DMS114 treated with DMSO at 0.1 percent for 48 hours (cell line): ENCODE measurements around the gene CPT2.

Experiments used
- DNase-seq: peaks from one replicate; lab custom pipeline; 2025; ENCODE audit not compliant: unreplicated experiment; lab: John Stamatoyannopoulos, UW

CPT2 gene

GRCh38 chr1:53196485-53197290, at the start of gene CPT2:
Gene CPT2 (plus strand): TSS chr1:53196824. CDS start chr1:53196944, 120 bp downstream.
- DNase-seq = peak; percentile 88

DNA sequence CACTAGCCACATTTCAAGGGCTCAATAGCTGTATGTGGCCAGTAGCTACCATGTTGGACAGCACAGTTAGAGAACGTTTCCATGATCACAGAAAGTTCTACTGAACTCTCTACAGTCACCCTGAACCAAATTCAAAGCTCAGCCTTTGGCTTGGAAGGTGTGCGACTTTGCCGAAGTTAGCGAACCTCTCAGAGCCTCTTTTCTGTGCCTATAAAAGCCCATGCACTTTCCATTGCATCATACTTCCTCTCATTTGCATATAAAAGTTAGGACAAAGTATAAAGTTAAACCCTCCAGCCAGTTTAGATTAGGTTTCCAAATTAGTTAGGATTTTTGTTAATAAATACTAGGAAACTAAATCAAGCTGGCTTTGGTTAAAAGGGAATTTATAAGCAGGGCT, 49.5 kb upstream of the CPT2 start:
- DNase-seq = no peak

DNA sequence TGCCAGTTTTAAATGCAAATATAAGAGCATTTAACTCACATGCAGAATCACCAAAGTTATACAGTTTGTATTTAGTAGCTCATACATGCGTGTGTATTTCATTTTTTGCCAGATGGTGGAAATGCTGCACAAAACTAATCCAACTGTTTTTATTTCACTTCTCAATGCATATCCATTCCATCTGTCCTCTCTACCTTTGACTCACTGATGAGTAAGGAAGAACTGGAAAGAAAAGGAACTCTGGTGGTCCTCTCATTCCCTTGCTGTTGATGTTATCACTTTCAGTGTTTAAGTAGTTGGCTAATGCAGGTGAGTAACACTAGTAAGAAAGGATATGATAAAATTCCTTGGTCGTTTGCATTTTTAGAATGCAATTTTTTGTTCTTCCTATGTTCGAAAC, 48.5 kb upstream of the CPT2 start:
- no peak for DNase-seq

DNA sequence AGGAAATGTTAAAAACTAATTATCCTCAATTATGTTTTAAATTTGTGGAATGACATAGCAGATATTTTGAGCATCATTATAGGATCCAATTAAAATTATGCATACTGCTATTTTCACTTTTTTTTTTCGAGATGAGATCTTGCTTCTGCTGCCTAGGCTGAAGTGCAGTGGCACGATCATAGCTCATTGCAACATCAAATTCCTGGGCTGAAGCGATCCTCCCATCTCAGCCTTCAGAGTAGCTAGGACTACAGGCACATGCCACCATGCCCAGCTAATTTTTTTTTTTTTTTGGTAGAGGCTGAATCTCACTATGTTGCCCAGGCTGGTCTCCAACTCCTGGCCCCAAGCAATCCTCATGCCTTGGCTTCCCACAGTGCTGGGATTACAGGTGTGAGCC, 42.9 kb upstream of the CPT2 start:
- no peak for DNase-seq

- no peak for DNase-seq
Observed at GRCh38 chr1:53154859-53155438, 41.7 kb upstream of the CPT2 start.

GRCh38 chr1:53155534-53155933, 41.1 kb upstream of the CPT2 start:
- DNase-seq = no peak

GRCh38 chr1:53155945-53156344, 40.7 kb upstream of the CPT2 start:
- no peak for DNase-seq

DNA sequence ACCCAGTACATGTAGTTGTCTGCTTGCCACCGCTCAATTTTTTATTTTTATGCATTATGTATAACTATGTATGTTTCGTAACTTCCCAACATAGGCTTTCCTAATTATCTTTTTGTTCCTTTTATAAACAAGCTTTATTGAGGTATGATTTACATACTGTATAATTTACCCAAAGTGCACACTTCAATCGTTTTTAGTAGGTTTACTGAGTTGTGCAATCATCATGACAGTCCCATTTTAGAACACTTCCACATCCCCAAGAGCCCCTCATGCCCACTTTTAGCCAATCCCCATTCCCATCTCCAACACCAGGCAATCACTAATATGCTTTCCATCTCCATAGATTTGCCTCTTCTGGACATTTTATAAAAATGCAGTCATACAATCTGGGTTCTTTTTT, 39.8 kb upstream of the CPT2 start:
- DNase-seq = no peak

DNA sequence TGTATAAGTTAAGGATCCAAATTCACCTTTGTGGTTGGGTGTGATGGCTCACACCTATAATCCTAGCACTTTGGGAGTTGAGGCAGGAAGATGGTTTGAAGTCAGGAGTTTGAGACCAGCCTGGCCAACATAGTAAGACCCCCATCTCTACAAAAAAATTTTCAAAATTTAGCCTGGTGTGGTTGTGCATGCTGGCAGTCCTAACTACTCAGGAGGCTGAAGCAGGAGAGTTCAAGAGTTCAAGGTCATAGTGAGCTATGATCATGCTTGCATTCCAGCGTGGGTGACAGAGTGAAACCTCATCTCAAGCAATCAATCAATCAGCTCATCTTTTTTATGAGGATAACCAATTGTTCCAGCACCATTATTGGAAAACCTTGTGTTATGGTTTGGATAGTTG, 37.7 kb upstream of the CPT2 start:
- DNase-seq = no peak

DNA sequence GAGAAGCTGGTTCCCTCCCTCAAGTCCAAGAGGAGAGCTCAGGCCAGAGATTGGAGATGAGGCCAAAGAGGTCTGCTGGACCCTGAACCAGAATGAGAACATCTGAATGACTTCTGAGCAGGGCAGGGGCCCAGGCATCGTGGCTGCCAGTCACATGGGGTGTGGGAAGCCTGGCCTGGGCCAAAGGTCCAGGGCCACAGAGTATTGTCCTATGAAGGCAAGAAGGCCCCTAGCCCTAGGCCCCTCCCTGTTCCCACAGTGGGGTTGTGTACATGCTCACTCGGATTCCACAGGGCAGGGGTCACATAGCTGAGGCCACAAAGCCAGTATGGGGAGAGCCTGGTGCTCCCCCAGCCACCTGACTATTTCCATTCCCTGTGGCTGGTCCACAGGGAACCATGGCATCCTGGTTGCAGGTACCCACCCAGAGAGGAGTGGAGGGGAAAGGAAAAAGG, 35.7 kb upstream of the CPT2 start:
- no peak for DNase-seq

- no peak for DNase-seq
Observed at GRCh38 chr1:53162621-53163020, 34.0 kb upstream of the CPT2 start.

- no peak for DNase-seq
Observed at GRCh38 chr1:53163291-53163768, 33.3 kb upstream of the CPT2 start.

DNA sequence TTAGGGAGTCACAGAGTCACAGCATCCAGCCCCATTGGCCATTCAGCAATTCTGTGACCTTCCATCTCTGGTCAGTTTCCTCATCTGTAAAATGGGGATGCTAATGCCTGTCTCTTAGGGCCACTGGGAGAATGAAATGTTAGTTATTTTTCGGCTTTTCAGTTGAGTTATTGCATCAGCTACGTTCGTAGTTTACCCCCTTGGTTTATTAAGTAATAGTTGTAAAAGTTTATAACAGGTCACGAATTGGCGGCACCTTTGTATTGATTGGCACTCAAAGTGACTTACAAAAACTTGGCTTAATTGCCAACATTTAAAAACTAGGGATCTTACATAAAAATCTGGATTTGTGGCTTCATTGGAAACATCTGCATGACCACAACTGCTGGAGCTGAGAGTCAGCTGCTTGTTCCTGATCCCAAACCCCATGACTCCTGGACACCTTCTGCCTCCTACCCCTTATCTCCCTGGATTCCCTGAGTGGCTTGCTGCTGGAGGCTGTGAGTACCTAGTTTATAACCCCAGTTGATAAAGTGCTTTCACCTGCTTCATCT, 31.1 kb upstream of the CPT2 start:
- no peak for DNase-seq

DNA sequence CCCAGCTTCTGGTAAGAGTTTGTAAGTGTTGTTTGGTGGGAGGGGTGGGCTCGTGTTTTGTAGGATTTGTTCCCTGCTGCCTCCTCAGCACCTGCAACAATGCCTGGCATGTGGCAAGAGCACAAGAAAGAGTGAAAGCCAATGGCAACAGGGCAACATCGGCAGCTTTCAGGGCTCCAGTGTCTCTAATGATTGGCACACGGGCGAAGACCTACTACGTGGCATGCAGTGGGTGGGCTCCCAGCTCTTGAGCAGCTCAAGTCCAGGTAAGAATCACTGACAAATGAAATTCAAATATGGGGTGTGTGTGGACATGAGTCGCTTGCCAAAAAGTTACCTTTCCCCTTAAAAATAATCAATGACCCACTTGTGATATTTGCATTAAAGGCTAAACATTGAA, 30.3 kb upstream of the CPT2 start:
- DNase-seq = no peak

DNA sequence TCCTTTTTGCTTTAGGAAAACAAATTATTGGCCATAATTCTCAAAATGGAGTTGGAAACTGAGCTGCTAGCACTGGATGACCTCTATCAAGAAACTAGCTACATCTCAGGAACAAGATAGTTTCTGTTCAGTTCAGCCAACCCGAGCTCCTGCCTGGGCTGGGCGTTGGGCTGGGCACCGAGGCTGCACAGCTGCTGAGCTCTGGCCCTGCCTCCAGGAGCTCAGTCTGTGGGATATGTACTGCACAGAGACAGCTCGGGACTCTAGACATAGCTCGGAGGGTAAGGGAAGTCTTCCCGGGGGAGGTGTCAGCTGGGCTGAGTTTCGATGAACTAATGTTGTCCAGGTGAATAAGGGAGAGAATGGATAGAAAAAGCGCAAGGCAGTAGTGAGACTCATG, 29.7 kb upstream of the CPT2 start:
- no peak for DNase-seq

GRCh38 chr1:53172426-53173128, 24.0 kb upstream of the CPT2 start:
- DNase-seq = no peak

- DNase-seq = no peak
Observed at GRCh38 chr1:53174971-53175913, 21.4 kb upstream of the CPT2 start.

DNA sequence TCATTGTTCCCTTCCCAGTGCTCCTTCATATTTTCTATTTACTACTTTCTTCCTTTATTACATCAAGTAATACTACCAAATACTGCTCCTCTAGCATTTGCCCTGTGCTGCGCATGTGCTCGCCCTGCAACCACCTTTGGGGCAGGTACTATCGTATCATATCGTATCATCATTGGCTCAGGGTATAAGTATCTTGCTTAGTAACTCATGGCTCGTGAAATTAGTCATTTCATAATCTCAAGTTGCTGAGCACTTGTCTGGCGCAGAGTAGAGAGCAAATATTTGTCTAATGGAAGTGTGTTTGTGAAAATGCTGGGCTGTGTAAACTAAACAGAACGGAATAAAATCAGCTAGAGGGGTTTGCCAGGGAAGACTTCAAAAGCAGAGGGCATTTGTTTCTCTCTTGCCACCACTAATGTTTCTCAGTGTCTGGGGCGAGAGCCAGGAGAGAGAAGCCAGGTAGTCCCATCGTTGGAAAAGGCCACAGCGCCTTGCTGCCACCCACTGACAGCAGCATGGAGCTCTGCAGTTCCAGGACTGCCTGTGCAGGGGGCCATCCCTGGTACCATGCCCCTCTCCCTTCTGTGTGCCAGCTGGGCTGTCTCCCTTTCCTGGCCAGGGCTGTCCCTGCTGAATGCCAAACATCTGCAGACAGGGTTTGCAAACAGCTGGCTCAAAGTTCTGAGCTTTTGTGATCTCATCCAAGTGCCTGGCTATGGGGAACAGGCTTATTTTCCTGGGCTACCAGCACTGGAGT, 20.0 kb upstream of the CPT2 start:
- no peak for DNase-seq

GRCh38 chr1:53180226-53180625, 16.4 kb upstream of the CPT2 start:
- no peak for DNase-seq

DNA sequence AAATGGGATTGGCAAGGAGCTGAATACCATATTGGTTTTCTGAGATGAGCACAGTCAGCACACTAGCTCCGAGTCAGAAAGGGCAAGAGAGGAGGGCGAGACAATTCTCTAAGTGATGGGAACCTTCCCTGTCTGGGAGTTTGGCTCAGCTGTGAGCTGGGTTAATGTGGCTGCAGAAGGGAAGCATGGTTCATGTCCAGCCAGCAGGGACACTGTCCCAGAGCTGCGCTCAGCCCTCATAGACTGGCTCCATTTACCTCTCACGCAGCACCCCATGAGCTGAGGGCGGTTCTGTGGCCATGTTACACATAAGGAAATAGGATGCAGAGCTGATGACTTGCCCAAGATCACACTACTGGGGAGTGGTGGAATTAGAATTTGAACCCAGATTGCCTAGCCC, 15.7 kb upstream of the CPT2 start:
- no peak for DNase-seq
